GM15510 (cell line): Measurements from ENCODE around the gene MAVS.

Source experiments
- POLR2A ChIP-seq: IDR thresholded peaks from 3 replicates; pipeline ENCODE4 v1.6.1; 2011; ENCODE audit warnings: borderline replicate concordance; ENCODE audit not compliant: insufficient read length; ENCODE audit errors: extremely low read depth

The MAVS gene

DNA sequence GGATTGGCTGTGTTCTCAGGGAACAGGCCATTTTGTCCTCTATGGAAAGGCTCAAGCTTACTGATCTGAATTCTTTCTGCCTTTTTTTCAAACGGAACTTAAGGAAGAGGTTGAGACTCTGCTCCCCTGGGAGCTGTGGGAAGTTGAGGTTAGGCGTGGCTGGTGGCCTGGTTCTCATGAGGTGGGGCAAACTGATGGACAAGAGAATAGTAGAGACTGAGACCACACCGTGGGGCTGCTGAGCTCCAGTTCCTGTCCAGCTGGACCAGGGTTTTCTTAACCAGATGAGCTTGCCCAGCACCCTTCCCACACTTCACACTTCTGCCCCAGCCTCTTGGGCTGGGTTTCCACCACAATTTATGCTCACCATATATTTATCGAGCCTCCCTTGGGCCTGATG lies 20.2 kb upstream of the MAVS start:
- TF ChIP-seq POLR2A: no peak

- no peak for TF ChIP-seq POLR2A
Observed at GRCh38 chr20:3828798-3829197, 17.8 kb upstream of the MAVS start.

GRCh38 chr20:3836132-3836531 lies 10.5 kb upstream of the MAVS start:
- no peak for TF ChIP-seq POLR2A

GRCh38 chr20:3839328-3839727 lies 7.3 kb upstream of the MAVS start:
- TF ChIP-seq POLR2A: no peak

DNA sequence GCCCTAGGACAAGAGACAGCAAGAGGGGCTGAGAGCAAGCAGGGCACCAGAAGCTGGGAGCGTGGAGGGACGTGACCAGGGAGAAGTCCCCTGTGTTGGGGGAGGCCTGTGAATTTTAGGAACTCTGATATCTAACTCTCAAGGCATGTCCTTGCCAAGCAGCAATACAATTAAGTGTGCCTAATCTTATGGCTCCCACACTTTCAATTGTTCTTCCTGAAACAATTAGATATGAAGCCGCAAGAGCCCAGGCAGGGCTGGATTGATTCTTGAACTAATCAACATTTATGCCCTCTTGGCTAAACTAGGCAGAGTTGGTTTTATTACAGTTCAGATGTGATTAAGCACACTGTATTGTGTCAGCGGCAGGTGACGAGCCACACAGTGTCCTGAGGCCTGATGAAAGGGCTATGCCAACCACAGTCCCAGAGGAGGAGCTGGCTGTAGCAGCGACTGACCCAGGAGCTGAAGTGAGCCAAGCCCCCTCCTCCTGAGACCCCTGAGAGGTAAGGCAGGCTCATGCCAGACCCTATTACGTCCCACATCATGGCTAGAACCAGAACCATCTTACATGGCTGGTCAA lies 4.2 kb upstream of the MAVS start:
- no peak for TF ChIP-seq POLR2A

DNA sequence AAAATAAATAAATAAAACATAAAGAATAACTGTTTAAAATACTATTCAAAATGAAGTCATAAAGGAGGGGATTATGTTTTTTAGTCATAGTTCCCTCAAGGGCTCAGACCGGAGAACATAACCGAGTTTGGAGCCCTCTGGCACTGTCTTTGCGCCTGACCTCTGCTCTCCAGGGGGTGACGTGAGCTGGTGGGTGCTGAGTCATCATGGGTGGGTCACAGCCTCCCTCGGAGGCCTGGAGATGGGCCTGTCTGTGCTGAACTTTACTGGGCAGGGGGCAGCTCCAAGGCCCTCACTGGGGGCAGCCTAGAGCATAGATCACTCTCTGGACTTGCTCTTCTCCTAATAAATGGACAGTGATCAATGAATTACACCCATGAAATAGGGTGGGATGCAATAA lies 3.1 kb upstream of the MAVS start:
- TF ChIP-seq POLR2A: no peak

GRCh38 chr20:3846378-3846739 lies 275 bp upstream of the MAVS start:
- no peak for TF ChIP-seq POLR2A

GRCh38 chr20:3847429-3847940 lies 851 bp downstream of the MAVS start:
- no peak for TF ChIP-seq POLR2A

- TF ChIP-seq POLR2A: no peak
Observed at GRCh38 chr20:3848565-3848964, 1.9 kb downstream of the MAVS start.

DNA sequence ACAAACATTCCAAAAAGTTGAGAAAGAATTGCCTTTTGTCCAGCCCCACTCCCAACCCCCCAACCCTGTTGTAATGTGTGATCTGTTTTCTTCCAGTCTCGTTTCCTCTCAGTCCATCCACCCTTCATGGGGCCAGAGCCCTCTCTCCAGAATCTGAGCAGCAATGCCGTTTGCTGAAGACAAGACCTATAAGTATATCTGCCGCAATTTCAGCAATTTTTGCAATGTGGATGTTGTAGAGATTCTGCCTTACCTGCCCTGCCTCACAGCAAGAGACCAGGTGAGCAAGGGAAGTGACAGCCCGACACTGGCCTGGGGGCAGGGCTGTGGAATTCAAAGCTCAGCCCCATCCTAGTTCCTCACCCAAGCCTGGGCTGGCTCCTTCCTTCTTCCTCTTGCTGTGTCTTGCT lies 7.8 kb downstream of the MAVS start:
- no peak for TF ChIP-seq POLR2A

DNA sequence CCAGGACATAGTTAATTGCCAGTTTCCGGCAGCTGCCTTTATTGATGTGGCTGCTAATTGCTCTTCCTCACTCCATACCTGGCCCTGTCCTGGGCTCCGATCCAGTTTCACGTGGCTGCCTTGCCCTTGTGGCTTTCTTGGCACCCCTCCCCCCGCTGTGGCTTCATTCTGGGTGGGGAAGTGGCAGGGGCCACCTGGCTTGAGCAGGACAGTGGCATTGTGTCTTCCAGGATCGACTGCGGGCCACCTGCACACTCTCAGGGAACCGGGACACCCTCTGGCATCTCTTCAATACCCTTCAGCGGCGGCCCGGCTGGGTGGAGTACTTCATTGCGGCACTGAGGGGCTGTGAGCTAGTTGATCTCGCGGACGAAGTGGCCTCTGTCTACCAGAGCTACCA lies 10.8 kb downstream of the MAVS start:
- TF ChIP-seq POLR2A: no peak

DNA sequence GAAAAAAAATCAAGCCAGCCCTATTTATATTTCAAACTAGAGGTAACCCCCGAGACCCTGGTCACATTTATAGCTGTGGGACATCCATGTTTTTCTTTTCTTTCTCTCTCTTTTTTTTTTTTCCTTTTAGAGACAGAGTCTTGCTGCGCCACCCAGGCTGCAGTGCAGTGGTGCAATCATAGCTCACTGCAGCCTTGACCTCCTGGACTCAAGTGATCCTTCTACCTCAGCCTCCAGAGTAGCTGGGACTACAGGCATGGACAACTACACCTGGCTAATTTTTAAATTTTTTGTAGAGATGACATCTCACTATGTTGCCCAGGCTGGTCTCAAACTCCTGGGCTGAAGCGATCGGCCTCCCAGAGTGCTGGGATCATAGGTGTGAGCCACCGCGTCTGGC lies 12.1 kb downstream of the MAVS start:
- TF ChIP-seq POLR2A: no peak

DNA sequence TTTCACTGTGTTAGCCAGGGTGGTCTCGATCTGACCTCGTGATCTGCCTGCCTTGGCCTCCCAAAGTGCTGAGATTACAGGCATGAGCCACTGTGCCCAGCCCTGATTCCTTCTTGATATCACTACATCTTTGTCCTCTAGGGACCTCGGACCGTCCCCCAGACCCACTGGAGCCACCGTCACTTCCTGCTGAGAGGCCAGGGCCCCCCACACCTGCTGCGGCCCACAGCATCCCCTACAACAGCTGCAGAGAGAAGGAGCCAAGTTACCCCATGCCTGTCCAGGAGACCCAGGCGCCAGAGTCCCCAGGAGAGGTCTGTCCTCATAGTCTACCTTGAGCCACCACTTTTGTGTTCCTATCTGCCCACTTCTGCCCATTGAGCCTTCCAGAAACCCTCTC lies 14.6 kb downstream of the MAVS start:
- TF ChIP-seq POLR2A: no peak

- TF ChIP-seq POLR2A: no peak
Observed at GRCh38 chr20:3862333-3862732, 15.7 kb downstream of the MAVS start.

- no peak for TF ChIP-seq POLR2A
Observed at GRCh38 chr20:3863317-3863716, 16.7 kb downstream of the MAVS start.

DNA sequence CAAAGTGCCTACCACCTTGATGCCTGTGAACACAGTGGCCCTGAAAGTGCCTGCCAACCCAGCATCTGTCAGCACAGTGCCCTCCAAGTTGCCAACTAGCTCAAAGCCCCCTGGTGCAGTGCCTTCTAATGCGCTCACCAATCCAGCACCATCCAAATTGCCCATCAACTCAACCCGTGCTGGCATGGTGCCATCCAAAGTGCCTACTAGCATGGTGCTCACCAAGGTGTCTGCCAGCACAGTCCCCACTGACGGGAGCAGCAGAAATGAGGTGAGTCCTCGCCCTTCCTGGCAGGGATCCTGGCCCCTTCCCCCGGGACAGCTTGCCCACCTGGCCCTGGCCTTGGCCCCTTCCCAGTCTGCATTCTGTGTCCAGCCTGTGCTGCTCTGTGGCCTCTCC lies 17.9 kb downstream of the MAVS start:
- TF ChIP-seq POLR2A: no peak
